Endothelial cell of umbilical vein (primary cell): Measurements from ENCODE around the gene USF3. TPM values are rescaled to one million over a fixed set of nuclear protein-coding genes. Genes with fewer than 3 reads are reported as not detected.
A peak's percentile ranks its signal among the peaks of the same experiment; 100 is the strongest.

ENCODE experiments used
- Bru-seq: library from RNA; stranded (reverse); fragments of 400-500 nt; gene quantifications from one replicate; lab custom pipeline; 2021; lab: Mats Ljungman, UMichigan
- BruChase-seq, 2 experiments: library from RNA; stranded (reverse); fragments of 400-500 nt; gene quantifications; one replicate each; lab custom pipeline; 2021; lab: Mats Ljungman, UMichigan
- BruUV-seq: library from RNA; stranded (reverse); fragments of 400-500 nt; replicated peaks from 2 replicates; lab custom pipeline; 2021; lab: Mats Ljungman, UMichigan
- CTCF ChIA-PET: fragments of 300-600, 350-600 bp; sonication (Branson Sonifier 250); formaldehyde crosslinking; loops from one replicate; lab custom pipeline; 2021; ENCODE audit warnings: antibody characterized with exemption, inconsistent platforms; lab: Charles Lee
- POLR2A ChIA-PET: fragments of 300-600, 350-600 bp; sonication (Branson Sonifier 250); formaldehyde crosslinking; loops from one replicate; lab custom pipeline; 2021; ENCODE audit warnings: antibody characterized with exemption, inconsistent platforms; lab: Charles Lee
- DNase-seq: peaks from one replicate; pipeline ENCODE4 v3.0.0-alpha.2; 2011; ENCODE audit warnings: low read depth, low spot score
- FAIRE-seq: peaks from 2 replicates; lab custom pipeline; 2011; peaks lifted over from hg19 to GRCh38; lab: Jason Lieb, UNC
- H2AFZ ChIP-seq: 2 replicates; pipeline ENCODE4 v1.6.0; 2012; ENCODE audit warnings: low read depth, low read length, control low read depth, inconsistent platforms
- H3K27ac ChIP-seq: 2 replicates; pipeline ENCODE4 v1.5.1; 2011; ENCODE audit warnings: low read depth, mild to moderate bottlenecking, control low read depth, low read length, moderate library complexity; ENCODE audit not compliant: insufficient read depth
- H3K27me3 ChIP-seq, 2 experiments: 2 replicates each; pipeline versions ENCODE4 v1.6.0 to v1.6.1; 2011; ENCODE audit warnings: low read length in 2 of 2, mixed read lengths in 1 of 2; ENCODE audit not compliant: control insufficient read depth in 2 of 2, insufficient read depth in 2 of 2
- H3K36me3 ChIP-seq, 2 experiments: 2 replicates in 1 of 2; 3 replicates in 1 of 2; pipeline ENCODE4 v1.5.1; 2011; ENCODE audit warnings: low read length in 2 of 2, mild to moderate bottlenecking in 1 of 2, moderate library complexity in 1 of 2; ENCODE audit not compliant: control insufficient read depth in 2 of 2, insufficient read depth in 2 of 2; ENCODE audit errors: extremely low read depth in 1 of 2
- H3K4me1 ChIP-seq: 3 replicates; pipeline ENCODE4 v1.5.1; 2011; ENCODE audit warnings: mild to moderate bottlenecking, low read length; ENCODE audit not compliant: control insufficient read depth, insufficient read depth; ENCODE audit errors: extremely low read depth
- H3K4me2 ChIP-seq: 2 replicates; pipeline ENCODE4 v1.6.1; 2011; ENCODE audit warnings: low read length, control low read depth, mixed read lengths; ENCODE audit not compliant: insufficient read depth
- H3K4me3 ChIP-seq, 3 experiments: fragments of 200-600 bp in 1 of 3; sonication (generic), shearing (Covaris generic) in 1 of 3; replicated peaks in 1 of 3; 2 replicates each; pipeline ENCODE4 v1.5.1; 2011 to 2016; ENCODE audit warnings: control low read depth in 3 of 3, low read length in 3 of 3, mild to moderate bottlenecking in 2 of 3, inconsistent platforms in 1 of 3, low read depth in 1 of 3, moderate library complexity in 1 of 3; ENCODE audit not compliant: insufficient read depth in 1 of 3
- H3K79me2 ChIP-seq: 2 replicates; pipeline ENCODE4 v1.6.0; 2012; ENCODE audit warnings: low read length, inconsistent platforms; ENCODE audit not compliant: control insufficient read depth, insufficient read depth
- H3K9ac ChIP-seq: replicated peaks from 2 replicates; pipeline ENCODE3; 2011; ENCODE audit warnings: low read length, control low read depth; ENCODE audit not compliant: insufficient read depth; ENCODE audit errors: extremely low read depth
- H3K9me1 ChIP-seq: replicated peaks from 3 replicates; pipeline ENCODE4 v1.6.0; 2011; ENCODE audit warnings: mild to moderate bottlenecking, low read length; ENCODE audit not compliant: control insufficient read depth, insufficient read depth; ENCODE audit errors: extremely low read depth
- H3K9me3 ChIP-seq: replicated peaks from 2 replicates; pipeline ENCODE4 v1.5.1; 2012; ENCODE audit warnings: low read length, inconsistent platforms; ENCODE audit not compliant: control insufficient read depth, insufficient read depth
- H4K20me1 ChIP-seq: replicated peaks from 2 replicates; pipeline ENCODE3; 2011; ENCODE audit warnings: mild to moderate bottlenecking, low read length; ENCODE audit not compliant: control insufficient read depth, insufficient read depth; ENCODE audit errors: extremely low read depth
- EZH2 ChIP-seq: IDR thresholded peaks from 2 replicates; pipeline ENCODE4 v1.6.1; 2012; ENCODE audit warnings: borderline replicate concordance, low read depth, mild to moderate bottlenecking, moderate library complexity, low read length, inconsistent platforms; ENCODE audit not compliant: severe bottlenecking
- GATA2 ChIP-seq: IDR thresholded peaks from 2 replicates; pipeline ENCODE4 v1.7.0; 2011; ENCODE audit warnings: low read depth, mild to moderate bottlenecking, moderate library complexity, mixed read lengths, low read length; ENCODE audit not compliant: insufficient read length, insufficient read depth
- MYC ChIP-seq: IDR thresholded peaks from one replicate; pipeline ENCODE4 v1.6.1; 2011; ENCODE audit warnings: mild to moderate bottlenecking, low read depth, low read length
- POLR2A ChIP-seq: IDR thresholded peaks from 2 replicates; pipeline ENCODE4 v1.6.1; 2012; ENCODE audit warnings: low read depth, mild to moderate bottlenecking, control low read depth, low read length
- POLR2AphosphoS5 ChIP-seq: IDR thresholded peaks from 2 replicates; pipeline ENCODE4 v1.6.1; 2012; ENCODE audit warnings: low read depth, mild to moderate bottlenecking, control low read depth, low read length, moderate library complexity; ENCODE audit not compliant: insufficient read depth
- dilution Hi-C: fragments of 300-500 bp; cut with MboI; formaldehyde crosslinking; loops from one replicate; pipeline ENCODE4 v1.15.0; 2019; ENCODE audit warnings: low sequenced_read_pairs; ENCODE audit not compliant: extremely low pct_ligation_motif_present
- intact Hi-C: fragments of 100-400 bp; cut with micrococcal nuclease; formaldehyde crosslinking; loops from one replicate; pipeline ENCODE4 v1.10.0; 2022
- long read RNA-seq: library from polyadenylated mRNA; stranded (forward); transcript quantifications from one replicate; pipeline ENCODE4 v2.0.0, GENCODE V29; 2021
- polyA minus RNA-seq, 3 experiments: library from RNA; depleted of rRNA, polyadenylated mRNA; stranded (reverse); fragments of >200 nt; gene quantifications; 1 replicate in 1 of 3; 2 replicates in 2 of 3; pipeline ENCODE4 v1.2.3, GENCODE V29; 2011
- polyA plus RNA-seq, 4 experiments: library from polyadenylated mRNA; depleted of rRNA in 3 of 4; stranded (reverse) in 3 of 4; unstranded in 1 of 4; fragments of >200 nt; gene quantifications; 2 replicates each; pipeline versions ENCODE4 v1.2.1 to v1.2.3, GENCODE V29; 2011 to 2012; ENCODE audit warnings: missing spikeins in 1 of 4
- total RNA-seq: library from RNA; stranded (reverse); gene quantifications from 2 replicates; pipeline ENCODE4 v1.2.3, GENCODE V29; 2021
- TF ChIP-seq, protein P1 (sequence below): IDR thresholded peaks from 2 replicates; pipeline ENCODE4 v1.6.1; 2011; ENCODE audit not compliant: insufficient read depth, insufficient read length

Gene USF3
- total RNA-seq (10.5 and 10.9 TPM in 2 replicates), polyA plus RNA-seq (6.5 and 7.0 TPM in 2 replicates), polyA minus RNA-seq (25.1 and 25.5 TPM in 2 replicates), Bru-seq, nascent RNA (percentile 70 among the genes with signal in this experiment), BruChase-seq, experiment 1, labeled RNA remaining after a 6-hour chase (percentile 80 among the genes with signal in this experiment), BruChase-seq, experiment 2, labeled RNA remaining after a 2-hour chase (percentile 84 among the genes with signal in this experiment)
- polyA plus RNA-seq (2011; cell fraction: cytosol; rRNA removed), result 6.5 and 7.5 TPM in 2 replicates
- 7.7 and 8.9 TPM in 2 replicates for polyA plus RNA-seq (2011; cell fraction: nucleus; rRNA removed)
- polyA plus RNA-seq (2012), result 3.0 and 4.1 TPM in 2 replicates
- polyA minus RNA-seq (2011; cell fraction: cytosol; rRNA and poly(A)+ RNA removed), result 7.7 TPM
- polyA minus RNA-seq (2011; cell fraction: nucleus; rRNA and poly(A)+ RNA removed), result 17.5 and 23.8 TPM in 2 replicates
- long read RNA-seq, partial matches to known transcripts, result 3 of 4 reads
- long read RNA-seq, other reads (novel, unspliced or antisense), result 0 of 4 reads

DNA sequence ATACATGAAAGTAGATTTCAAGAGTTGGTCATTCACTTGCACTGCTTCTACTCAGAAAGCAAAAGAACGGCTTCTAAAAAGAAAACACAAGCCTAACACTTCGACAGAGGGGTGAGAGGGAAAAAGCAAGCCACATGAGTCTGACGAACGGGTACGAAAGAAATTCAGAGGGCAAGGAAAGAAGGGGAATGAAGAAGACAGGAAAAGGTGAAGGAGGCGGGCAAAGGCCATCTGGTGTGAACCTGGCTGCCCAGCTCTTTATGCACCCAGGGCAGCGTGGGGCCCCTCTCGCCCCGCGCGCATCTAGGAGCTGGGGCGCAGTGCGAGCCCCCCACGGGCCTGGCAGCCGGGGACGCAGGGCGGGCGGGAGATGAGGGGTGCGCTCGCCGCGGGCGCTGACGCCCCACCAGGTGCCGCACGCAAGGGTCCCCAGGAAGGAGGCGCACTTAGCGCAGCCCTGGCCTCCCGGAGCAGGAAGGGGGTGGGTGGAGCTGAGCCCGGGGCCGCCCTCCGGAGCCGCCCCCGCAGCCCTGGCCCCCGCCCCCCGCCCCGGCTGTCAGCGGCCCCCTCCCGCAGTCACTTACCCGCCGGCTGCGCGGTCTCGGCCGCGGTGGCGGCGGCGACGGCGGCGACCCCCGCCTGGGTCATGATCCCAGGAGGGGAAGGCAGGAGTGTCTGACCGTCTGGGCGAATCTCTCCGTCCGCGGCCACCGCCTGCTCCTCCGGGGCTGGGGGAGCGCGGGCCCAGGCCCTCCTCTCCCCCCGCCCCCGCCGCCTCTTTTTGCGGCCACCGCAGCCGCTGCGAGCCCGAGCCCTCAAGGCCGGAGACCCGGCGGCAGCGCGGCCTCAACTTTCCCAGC, at the start of gene USF3:
TSS of gene USF3 (minus strand) at position 857 of the 860 bp plus-strand sequence. CDS start 21,764 bp downstream, outside the sequence.
- BruUV-seq, result no TSS peak
- Histone ChIP-seq H3K4me3 (peak within 1 kb of the TSS; percentile 71 to 94 (median 90)), H3K4me1 (peaks cover 14% of the 10 kb centered on the region), H3K9ac (peak within 1 kb of the TSS; percentile 78), H3K27ac (peak within 1 kb of the TSS; percentile 54), H3K9me1 (no peaks in the 10 kb centered on the region), H3K27me3 (no peaks in the 10 kb centered on the region), H3K36me3 (no peaks in the 10 kb centered on the region), H4K20me1 (no peaks in the 10 kb centered on the region), H3K9me3 (no peaks in the 10 kb centered on the region), H3K79me2 (peaks cover 2% of the 10 kb centered on the region), H3K4me2 (peak within 1 kb of the TSS; percentile 93), H2AFZ (peak within 1 kb of the TSS; percentile 85)
- FAIRE-seq (no peak), DNase-seq (peak; percentile 56)
- CTCF ChIA-PET, result interaction anchor here (0.8 to 1.1 kb wide), 4 partner anchors 41 to 118 kb away, joined by 3 to 4 read pairs (median 4); no protein-coding TSS in a partner anchor
- POLR2A ChIA-PET, result interaction anchor here (0.6 to 0.9 kb wide), 5 partner anchors 9 to 200 kb away, joined by 3 to 9 read pairs (median 3); no protein-coding TSS in a partner anchor
- peak; percentile 60 for TF ChIP-seq POLR2A
- no peak for TF ChIP-seq MYC
- no peak for TF ChIP-seq EZH2
- TF ChIP-seq, protein P1, sequence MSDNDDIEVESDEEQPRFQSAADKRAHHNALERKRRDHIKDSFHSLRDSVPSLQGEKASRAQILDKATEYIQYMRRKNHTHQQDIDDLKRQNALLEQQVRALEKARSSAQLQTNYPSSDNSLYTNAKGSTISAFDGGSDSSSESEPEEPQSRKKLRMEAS, result no peak
- no peak for TF ChIP-seq GATA2
- TF ChIP-seq POLR2AphosphoS5, result peak; percentile 45
- dilution Hi-C loops (no loop called here), intact Hi-C loops (loop anchor here (1.0 to 10.0 kb wide), 5 partner anchors 49 to 1451 kb away; partner anchors contain the start of genes ATG3, CCDC191, GRAMD1C and QTRT2)
